Measurements from ENCODE around the gene TTC28.

GRCh38 chr22:28505416-28506149 is 174.1 kb downstream of the TTC28 start:
- no peak for TF ChIP-seq EZH2 (IDR thresholded peaks at IDR 0.05; ENCODE audit: borderline replicate concordance, control insufficient read depth, low read depth, low read length)
- TF ChIP-seq, protein P1, sequence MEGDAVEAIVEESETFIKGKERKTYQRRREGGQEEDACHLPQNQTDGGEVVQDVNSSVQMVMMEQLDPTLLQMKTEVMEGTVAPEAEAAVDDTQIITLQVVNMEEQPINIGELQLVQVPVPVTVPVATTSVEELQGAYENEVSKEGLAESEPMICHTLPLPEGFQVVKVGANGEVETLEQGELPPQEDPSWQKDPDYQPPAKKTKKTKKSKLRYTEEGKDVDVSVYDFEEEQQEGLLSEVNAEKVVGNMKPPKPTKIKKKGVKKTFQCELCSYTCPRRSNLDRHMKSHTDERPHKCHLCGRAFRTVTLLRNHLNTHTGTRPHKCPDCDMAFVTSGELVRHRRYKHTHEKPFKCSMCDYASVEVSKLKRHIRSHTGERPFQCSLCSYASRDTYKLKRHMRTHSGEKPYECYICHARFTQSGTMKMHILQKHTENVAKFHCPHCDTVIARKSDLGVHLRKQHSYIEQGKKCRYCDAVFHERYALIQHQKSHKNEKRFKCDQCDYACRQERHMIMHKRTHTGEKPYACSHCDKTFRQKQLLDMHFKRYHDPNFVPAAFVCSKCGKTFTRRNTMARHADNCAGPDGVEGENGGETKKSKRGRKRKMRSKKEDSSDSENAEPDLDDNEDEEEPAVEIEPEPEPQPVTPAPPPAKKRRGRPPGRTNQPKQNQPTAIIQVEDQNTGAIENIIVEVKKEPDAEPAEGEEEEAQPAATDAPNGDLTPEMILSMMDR (IDR thresholded peaks at IDR 0.05 in 2 of 3, conservative IDR thresholded peaks at IDR 0.05 in 1 of 3; ENCODE audit: control insufficient read depth in 2 of 3, extremely low read depth in 1 of 3, insufficient read depth in 1 of 3, low read depth in 3 of 3, low read length in 3 of 3): no peak
- TF ChIP-seq NFYA (IDR thresholded peaks at IDR 0.05; ENCODE audit: borderline replicate concordance, low read depth, low read length): no peak
- no peak for TF ChIP-seq ATF7 (IDR thresholded peaks at IDR 0.05; ENCODE audit: low read depth)
- no peak for TF ChIP-seq TBL1XR1 (IDR thresholded peaks at IDR 0.05; ENCODE audit: low read depth, low read length)

Measured in GM12878 (cell line).